GM23338 (cell line): ENCODE data around the gene TRIM14. TPM values are rescaled to one million over a fixed set of nuclear protein-coding genes. Genes with fewer than 3 reads are reported as not detected.

ENCODE experiments used
- ATAC-seq: fragments of 200-7000 bp; cut with Tn5 transposase; 3 replicates; pipeline ENCODE4 v1.9.1; 2020
- DNase-seq: peaks from one replicate; pipeline ENCODE4 v3.0.0-alpha.2; 2015; ENCODE audit warnings: low spot score
- H2AFZ ChIP-seq: fragments of 200-600 bp; sonication (generic); 2 replicates; pipeline ENCODE4 v1.8.0; 2016; ENCODE audit warnings: antibody characterized with exemption, mild to moderate bottlenecking, moderate library complexity
- H3F3A ChIP-seq: fragments of 200-600 bp; sonication (generic); replicated peaks from 2 replicates; pipeline ENCODE4 v1.8.0; 2017; ENCODE audit warnings: antibody characterized with exemption, mixed run types, low read depth
- H3K27ac ChIP-seq: fragments of 200-600 bp; sonication (generic); 2 replicates; pipeline ENCODE4 v1.6.1; 2016; ENCODE audit warnings: low read depth
- H3K27me3 ChIP-seq: fragments of 200-600 bp; sonication (generic); 2 replicates; pipeline ENCODE4 v1.8.0; 2016; ENCODE audit warnings: mild to moderate bottlenecking, mixed run types, moderate library complexity; ENCODE audit not compliant: insufficient read depth
- H3K36me3 ChIP-seq: fragments of 200-600 bp; sonication (generic); 2 replicates; pipeline ENCODE4 v1.8.0; 2016; ENCODE audit warnings: mild to moderate bottlenecking; ENCODE audit not compliant: insufficient read depth
- H3K4me1 ChIP-seq: fragments of 200-600 bp; sonication (generic); 2 replicates; pipeline ENCODE4 v1.8.0; 2016; ENCODE audit warnings: mild to moderate bottlenecking, moderate library complexity; ENCODE audit not compliant: insufficient read depth
- H3K4me2 ChIP-seq: fragments of 200-600 bp; sonication (generic); 2 replicates; pipeline ENCODE4 v1.7.1; 2017; ENCODE audit warnings: mixed run types
- H3K4me3 ChIP-seq: fragments of 200-600 bp; sonication (generic); 2 replicates; pipeline ENCODE4 v1.6.1; 2016; ENCODE audit warnings: mixed run types
- H3K79me2 ChIP-seq: fragments of 200-600 bp; sonication (generic); replicated peaks from 2 replicates; pipeline ENCODE4 v1.8.0; 2017; ENCODE audit warnings: mild to moderate bottlenecking; ENCODE audit not compliant: insufficient read depth
- H3K9me2 ChIP-seq: fragments of 200-600 bp; sonication (generic); 2 replicates; pipeline ENCODE4 v1.8.0; 2017; ENCODE audit not compliant: insufficient read depth
- H4K20me1 ChIP-seq: fragments of 200-600 bp; sonication (generic); replicated peaks from 2 replicates; pipeline ENCODE4 v1.8.0; 2017; ENCODE audit warnings: mild to moderate bottlenecking; ENCODE audit not compliant: insufficient read depth
- H3K27ac Mint-ChIP-seq: 2 replicates; pipeline ENCODE4 v1.8.0; 2020; ENCODE audit warnings: inconsistent platforms, mild to moderate bottlenecking, moderate library complexity, mixed read lengths
- H3K27me3 Mint-ChIP-seq: 3 replicates; pipeline ENCODE4 v1.8.0; 2022; ENCODE audit warnings: low read depth, mild to moderate bottlenecking, moderate library complexity, mixed read lengths, inconsistent platforms; ENCODE audit not compliant: insufficient read depth, poor library complexity
- H3K36me3 Mint-ChIP-seq: 3 replicates; pipeline ENCODE4 v1.8.0; 2021; ENCODE audit warnings: low read depth, mild to moderate bottlenecking, inconsistent platforms, moderate library complexity, mixed read lengths
- H3K4me1 Mint-ChIP-seq: 3 replicates; pipeline ENCODE4 v1.8.0; 2020; ENCODE audit warnings: mild to moderate bottlenecking, inconsistent platforms, mixed read lengths
- H3K4me3 Mint-ChIP-seq: 3 replicates; pipeline ENCODE4 v1.8.0; 2021; ENCODE audit warnings: moderate library complexity, mild to moderate bottlenecking, inconsistent platforms, mixed read lengths
- H3K9me3 Mint-ChIP-seq: 3 replicates; pipeline ENCODE4 v1.8.0; 2020; ENCODE audit warnings: moderate library complexity, mild to moderate bottlenecking, inconsistent platforms, mixed read lengths
- EZH2 ChIP-seq: fragments of 200-600 bp; sonication (generic); IDR thresholded peaks from one replicate; pipeline ENCODE4 v1.8.0; 2017; ENCODE audit warnings: antibody characterized with exemption, mild to moderate bottlenecking, low read depth; ENCODE audit not compliant: unreplicated experiment
- EZH2phosphoT487 ChIP-seq: fragments of 200-600 bp; sonication (generic); IDR thresholded peaks from one replicate; pipeline ENCODE4 v1.8.1; 2018; ENCODE audit warnings: antibody characterized with exemption; ENCODE audit not compliant: unreplicated experiment
- JUNB ChIP-seq: IDR thresholded peaks from one replicate; pipeline ENCODE4 v1.6.1; 2016; ENCODE audit warnings: antibody characterized with exemption; ENCODE audit not compliant: unreplicated experiment
- NANOG ChIP-seq: IDR thresholded peaks from 2 replicates; pipeline ENCODE4 v1.6.1; 2016; ENCODE audit warnings: antibody characterized with exemption, borderline replicate concordance
- POLR2AphosphoS5 ChIP-seq: IDR thresholded peaks from 2 replicates; pipeline ENCODE4 v1.6.1; 2016; ENCODE audit warnings: antibody characterized with exemption, low read depth
- STAT1 ChIP-seq: IDR thresholded peaks from one replicate; pipeline ENCODE4 v1.6.1; 2016; ENCODE audit warnings: antibody characterized with exemption; ENCODE audit not compliant: unreplicated experiment
- ZNF114 ChIP-seq: fragments of 250-450 bp; sonication (Bioruptor Pico); IDR thresholded peaks from 2 replicates; pipeline ENCODE4 v1.5.0; 2020; ENCODE audit warnings: mild to moderate bottlenecking, moderate library complexity
- ZNF331 ChIP-seq: fragments of 250-450 bp; sonication (Bioruptor Pico); IDR thresholded peaks from 2 replicates; pipeline ENCODE4 v1.5.0; 2020; ENCODE audit warnings: low read depth, mild to moderate bottlenecking, moderate library complexity
- polyA plus RNA-seq: library from polyadenylated mRNA; unstranded; fragments of >200 nt; fragmentation: Nextera tagmentation; extraction: Ambion mirVana; gene quantifications from 2 replicates; pipeline ENCODE4 v1.2.1, GENCODE V29; 2016
- total RNA-seq: library from RNA; depleted of rRNA; stranded (reverse); fragments of >200 nt; shearing (Covaris generic); gene quantifications from 2 replicates; pipeline ENCODE4 v1.2.3, GENCODE V29; 2014
- TF ChIP-seq, protein P1 (sequence below): fragments of 250-450 bp; sonication (Bioruptor Pico); IDR thresholded peaks from 2 replicates; pipeline ENCODE4 v1.5.0; 2020; ENCODE audit warnings: mild to moderate bottlenecking, moderate library complexity
- TF ChIP-seq, protein P2 (sequence below): IDR thresholded peaks from one replicate; pipeline ENCODE4 v1.6.1; 2018; ENCODE audit warnings: antibody characterized with exemption; ENCODE audit not compliant: unreplicated experiment
- TF ChIP-seq, protein P3 (sequence below): IDR thresholded peaks from 2 replicates; pipeline ENCODE4 v1.6.1; 2016; ENCODE audit warnings: antibody characterized with exemption
- TF ChIP-seq, protein P4 (sequence below), 2 experiments: fragments of 200-600 bp in 1 of 2; sonication (generic) in 1 of 2; conservative IDR thresholded peaks; 2 replicates each; pipeline versions ENCODE4 v1.5.1 to v1.6.1; 2016 to 2017; ENCODE audit warnings: antibody characterized with exemption in 2 of 2, low read depth in 2 of 2, mild to moderate bottlenecking in 2 of 2, moderate library complexity in 1 of 2

TRIM14 gene
- total and polyA plus RNA-seq, 2 experiments from 2014 or later: 17.2 to 25.3 TPM

DNA sequence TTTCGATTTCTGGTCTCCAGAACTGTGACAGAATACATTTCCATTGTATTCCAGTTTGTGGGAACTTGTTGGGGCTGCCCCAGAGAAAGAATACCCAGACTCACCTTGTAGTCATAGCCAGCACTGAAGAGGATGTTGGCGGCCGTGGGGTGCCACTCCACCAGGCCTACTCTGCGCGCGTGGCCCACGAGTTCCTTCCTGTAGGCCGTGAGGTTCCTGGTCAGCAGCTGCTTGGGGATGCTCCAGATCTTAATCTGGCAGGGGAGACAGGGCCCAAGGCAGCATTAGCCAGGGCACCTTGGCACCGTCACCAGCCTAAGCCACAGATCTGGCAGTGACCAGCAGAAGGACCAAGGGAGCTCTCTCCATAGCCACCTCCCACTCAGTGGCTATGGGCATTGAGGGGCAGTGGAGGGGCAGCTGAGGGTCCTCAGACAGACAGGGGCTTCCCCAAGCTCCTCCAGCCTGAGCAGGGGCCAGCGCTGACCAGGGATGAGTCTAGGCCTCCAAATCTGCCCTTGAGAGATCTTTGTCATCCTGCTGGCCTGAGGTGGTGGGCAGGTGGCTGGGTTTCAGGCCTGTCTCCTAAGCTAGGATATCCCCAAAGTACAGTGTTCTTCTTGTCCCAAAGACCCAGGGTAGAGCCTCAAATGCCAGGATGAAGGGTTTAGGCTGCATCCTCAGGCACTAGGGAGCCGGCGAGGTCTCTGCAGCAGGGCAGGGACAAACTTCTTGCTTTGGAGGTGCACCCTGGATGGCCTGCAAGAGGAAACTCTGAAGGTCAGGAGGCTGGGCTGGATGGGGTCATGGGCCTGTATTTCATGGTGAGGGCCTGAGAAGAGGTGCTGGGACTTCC lies 15.9 kb upstream of the TRIM14 start:
- DNase-seq (no peak), ATAC-seq (no peak)
- no peak overlapping the region for H3K27ac Mint-ChIP-seq
- H3K4me2 ChIP-seq: no peak overlapping the region
- no peak overlapping the region for H3K4me3 ChIP-seq
- no peaks in the 10 kb centered on the region for H3K27me3 ChIP-seq
- H3K36me3 Mint-ChIP-seq: peaks cover 16% of the 10 kb centered on the region
- H3K36me3 ChIP-seq: no peaks in the 10 kb centered on the region; the same call in 1 of the 2 replicates
- H3K79me2 ChIP-seq: no peaks in the 10 kb centered on the region
- peaks cover 6% of the 10 kb centered on the region for H3K4me1 Mint-ChIP-seq
- no peak for TF ChIP-seq EZH2phosphoT487
- no peak for TF ChIP-seq NANOG
- TF ChIP-seq, protein P1, sequence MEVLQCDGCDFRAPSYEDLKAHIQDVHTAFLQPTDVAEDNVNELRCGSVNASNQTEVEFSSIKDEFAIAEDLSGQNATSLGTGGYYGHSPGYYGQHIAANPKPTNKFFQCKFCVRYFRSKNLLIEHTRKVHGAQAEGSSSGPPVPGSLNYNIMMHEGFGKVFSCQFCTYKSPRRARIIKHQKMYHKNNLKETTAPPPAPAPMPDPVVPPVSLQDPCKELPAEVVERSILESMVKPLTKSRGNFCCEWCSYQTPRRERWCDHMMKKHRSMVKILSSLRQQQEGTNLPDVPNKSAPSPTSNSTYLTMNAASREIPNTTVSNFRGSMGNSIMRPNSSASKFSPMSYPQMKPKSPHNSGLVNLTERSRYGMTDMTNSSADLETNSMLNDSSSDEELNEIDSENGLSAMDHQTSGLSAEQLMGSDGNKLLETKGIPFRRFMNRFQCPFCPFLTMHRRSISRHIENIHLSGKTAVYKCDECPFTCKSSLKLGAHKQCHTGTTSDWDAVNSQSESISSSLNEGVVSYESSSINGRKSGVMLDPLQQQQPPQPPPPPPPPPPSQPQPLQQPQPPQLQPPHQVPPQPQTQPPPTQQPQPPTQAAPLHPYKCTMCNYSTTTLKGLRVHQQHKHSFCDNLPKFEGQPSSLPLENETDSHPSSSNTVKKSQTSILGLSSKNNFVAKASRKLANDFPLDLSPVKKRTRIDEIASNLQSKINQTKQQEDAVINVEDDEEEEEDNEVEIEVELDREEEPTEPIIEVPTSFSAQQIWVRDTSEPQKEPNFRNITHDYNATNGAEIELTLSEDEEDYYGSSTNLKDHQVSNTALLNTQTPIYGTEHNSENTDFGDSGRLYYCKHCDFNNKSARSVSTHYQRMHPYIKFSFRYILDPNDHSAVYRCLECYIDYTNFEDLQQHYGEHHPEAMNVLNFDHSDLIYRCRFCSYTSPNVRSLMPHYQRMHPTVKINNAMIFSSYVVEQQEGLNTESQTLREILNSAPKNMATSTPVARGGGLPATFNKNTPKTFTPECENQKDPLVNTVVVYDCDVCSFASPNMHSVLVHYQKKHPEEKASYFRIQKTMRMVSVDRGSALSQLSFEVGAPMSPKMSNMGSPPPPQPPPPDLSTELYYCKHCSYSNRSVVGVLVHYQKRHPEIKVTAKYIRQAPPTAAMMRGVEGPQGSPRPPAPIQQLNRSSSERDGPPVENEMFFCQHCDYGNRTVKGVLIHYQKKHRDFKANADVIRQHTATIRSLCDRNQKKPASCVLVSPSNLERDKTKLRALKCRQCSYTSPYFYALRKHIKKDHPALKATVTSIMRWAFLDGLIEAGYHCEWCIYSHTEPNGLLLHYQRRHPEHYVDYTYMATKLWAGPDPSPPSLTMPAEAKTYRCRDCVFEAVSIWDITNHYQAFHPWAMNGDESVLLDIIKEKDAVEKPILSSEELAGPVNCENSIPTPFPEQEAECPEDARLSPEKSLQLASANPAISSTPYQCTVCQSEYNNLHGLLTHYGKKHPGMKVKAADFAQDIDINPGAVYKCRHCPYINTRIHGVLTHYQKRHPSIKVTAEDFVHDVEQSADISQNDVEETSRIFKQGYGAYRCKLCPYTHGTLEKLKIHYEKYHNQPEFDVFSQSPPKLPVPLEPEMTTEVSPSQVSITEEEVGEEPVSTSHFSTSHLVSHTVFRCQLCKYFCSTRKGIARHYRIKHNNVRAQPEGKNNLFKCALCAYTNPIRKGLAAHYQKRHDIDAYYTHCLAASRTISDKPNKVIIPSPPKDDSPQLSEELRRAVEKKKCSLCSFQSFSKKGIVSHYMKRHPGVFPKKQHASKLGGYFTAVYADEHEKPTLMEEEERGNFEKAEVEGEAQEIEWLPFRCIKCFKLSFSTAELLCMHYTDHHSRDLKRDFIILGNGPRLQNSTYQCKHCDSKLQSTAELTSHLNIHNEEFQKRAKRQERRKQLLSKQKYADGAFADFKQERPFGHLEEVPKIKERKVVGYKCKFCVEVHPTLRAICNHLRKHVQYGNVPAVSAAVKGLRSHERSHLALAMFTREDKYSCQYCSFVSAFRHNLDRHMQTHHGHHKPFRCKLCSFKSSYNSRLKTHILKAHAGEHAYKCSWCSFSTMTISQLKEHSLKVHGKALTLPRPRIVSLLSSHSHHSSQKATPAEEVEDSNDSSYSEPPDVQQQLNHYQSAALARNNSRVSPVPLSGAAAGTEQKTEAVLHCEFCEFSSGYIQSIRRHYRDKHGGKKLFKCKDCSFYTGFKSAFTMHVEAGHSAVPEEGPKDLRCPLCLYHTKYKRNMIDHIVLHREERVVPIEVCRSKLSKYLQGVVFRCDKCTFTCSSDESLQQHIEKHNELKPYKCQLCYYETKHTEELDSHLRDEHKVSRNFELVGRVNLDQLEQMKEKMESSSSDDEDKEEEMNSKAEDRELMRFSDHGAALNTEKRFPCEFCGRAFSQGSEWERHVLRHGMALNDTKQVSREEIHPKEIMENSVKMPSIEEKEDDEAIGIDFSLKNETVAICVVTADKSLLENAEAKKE (CRISPR knock-in tag): no peak
- no peak for TF ChIP-seq JUNB
- no peak for TF ChIP-seq EZH2
- TF ChIP-seq, protein P2, sequence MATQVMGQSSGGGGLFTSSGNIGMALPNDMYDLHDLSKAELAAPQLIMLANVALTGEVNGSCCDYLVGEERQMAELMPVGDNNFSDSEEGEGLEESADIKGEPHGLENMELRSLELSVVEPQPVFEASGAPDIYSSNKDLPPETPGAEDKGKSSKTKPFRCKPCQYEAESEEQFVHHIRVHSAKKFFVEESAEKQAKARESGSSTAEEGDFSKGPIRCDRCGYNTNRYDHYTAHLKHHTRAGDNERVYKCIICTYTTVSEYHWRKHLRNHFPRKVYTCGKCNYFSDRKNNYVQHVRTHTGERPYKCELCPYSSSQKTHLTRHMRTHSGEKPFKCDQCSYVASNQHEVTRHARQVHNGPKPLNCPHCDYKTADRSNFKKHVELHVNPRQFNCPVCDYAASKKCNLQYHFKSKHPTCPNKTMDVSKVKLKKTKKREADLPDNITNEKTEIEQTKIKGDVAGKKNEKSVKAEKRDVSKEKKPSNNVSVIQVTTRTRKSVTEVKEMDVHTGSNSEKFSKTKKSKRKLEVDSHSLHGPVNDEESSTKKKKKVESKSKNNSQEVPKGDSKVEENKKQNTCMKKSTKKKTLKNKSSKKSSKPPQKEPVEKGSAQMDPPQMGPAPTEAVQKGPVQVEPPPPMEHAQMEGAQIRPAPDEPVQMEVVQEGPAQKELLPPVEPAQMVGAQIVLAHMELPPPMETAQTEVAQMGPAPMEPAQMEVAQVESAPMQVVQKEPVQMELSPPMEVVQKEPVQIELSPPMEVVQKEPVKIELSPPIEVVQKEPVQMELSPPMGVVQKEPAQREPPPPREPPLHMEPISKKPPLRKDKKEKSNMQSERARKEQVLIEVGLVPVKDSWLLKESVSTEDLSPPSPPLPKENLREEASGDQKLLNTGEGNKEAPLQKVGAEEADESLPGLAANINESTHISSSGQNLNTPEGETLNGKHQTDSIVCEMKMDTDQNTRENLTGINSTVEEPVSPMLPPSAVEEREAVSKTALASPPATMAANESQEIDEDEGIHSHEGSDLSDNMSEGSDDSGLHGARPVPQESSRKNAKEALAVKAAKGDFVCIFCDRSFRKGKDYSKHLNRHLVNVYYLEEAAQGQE: no peak
- TF ChIP-seq, protein P3, sequence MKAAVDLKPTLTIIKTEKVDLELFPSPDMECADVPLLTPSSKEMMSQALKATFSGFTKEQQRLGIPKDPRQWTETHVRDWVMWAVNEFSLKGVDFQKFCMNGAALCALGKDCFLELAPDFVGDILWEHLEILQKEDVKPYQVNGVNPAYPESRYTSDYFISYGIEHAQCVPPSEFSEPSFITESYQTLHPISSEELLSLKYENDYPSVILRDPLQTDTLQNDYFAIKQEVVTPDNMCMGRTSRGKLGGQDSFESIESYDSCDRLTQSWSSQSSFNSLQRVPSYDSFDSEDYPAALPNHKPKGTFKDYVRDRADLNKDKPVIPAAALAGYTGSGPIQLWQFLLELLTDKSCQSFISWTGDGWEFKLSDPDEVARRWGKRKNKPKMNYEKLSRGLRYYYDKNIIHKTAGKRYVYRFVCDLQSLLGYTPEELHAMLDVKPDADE: no peak
- no peak for TF ChIP-seq POLR2AphosphoS5
- TF ChIP-seq, protein P4, sequence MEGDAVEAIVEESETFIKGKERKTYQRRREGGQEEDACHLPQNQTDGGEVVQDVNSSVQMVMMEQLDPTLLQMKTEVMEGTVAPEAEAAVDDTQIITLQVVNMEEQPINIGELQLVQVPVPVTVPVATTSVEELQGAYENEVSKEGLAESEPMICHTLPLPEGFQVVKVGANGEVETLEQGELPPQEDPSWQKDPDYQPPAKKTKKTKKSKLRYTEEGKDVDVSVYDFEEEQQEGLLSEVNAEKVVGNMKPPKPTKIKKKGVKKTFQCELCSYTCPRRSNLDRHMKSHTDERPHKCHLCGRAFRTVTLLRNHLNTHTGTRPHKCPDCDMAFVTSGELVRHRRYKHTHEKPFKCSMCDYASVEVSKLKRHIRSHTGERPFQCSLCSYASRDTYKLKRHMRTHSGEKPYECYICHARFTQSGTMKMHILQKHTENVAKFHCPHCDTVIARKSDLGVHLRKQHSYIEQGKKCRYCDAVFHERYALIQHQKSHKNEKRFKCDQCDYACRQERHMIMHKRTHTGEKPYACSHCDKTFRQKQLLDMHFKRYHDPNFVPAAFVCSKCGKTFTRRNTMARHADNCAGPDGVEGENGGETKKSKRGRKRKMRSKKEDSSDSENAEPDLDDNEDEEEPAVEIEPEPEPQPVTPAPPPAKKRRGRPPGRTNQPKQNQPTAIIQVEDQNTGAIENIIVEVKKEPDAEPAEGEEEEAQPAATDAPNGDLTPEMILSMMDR (conservative IDR thresholded peaks at IDR 0.05; ENCODE audit: low read depth in 2 of 2): no peak
- no peak for TF ChIP-seq STAT1
- TF ChIP-seq ZNF331: no peak
- TF ChIP-seq ZNF114 (CRISPR knock-in tag): no peak
- H2AFZ ChIP-seq: no peak overlapping the region
- no peak overlapping the region for H3K27ac ChIP-seq
- no peaks in the 10 kb centered on the region for H3F3A ChIP-seq
- H3K4me3 Mint-ChIP-seq: no peak overlapping the region
- no peaks in the 10 kb centered on the region for H4K20me1 ChIP-seq
- H3K9me2 ChIP-seq: no peaks in the 10 kb centered on the region
- H3K4me1 ChIP-seq: no peaks in the 10 kb centered on the region
- H3K27me3 Mint-ChIP-seq: no peaks in the 10 kb centered on the region
- no peaks in the 10 kb centered on the region for H3K9me3 Mint-ChIP-seq
